LNCAP (cell line): Measurements from ENCODE around the gene SLIT3.

Experiments used
- CTCF ChIP-seq: fragments of 450-650 bp; IDR thresholded peaks from 2 replicates; pipeline ENCODE4 v1.5.1; 2017; ENCODE audit warnings: mild to moderate bottlenecking

The SLIT3 gene

GRCh38 chr5:168670881-168671575, 629.9 kb downstream of the SLIT3 start:
- TF ChIP-seq CTCF: no peak

- no peak for TF ChIP-seq CTCF
These were observed 631.1 kb downstream of the SLIT3 start for GRCh38 chr5:168669668-168670378.

GRCh38 chr5:168669156-168669555, 631.8 kb downstream of the SLIT3 start:
- no peak for TF ChIP-seq CTCF

GRCh38 chr5:168668078-168668477, 632.9 kb downstream of the SLIT3 start:
- TF ChIP-seq CTCF: no peak

GRCh38 chr5:168667301-168667840, 633.6 kb downstream of the SLIT3 start:
- TF ChIP-seq CTCF: no peak

GRCh38 chr5:168666356-168666755, 634.6 kb downstream of the SLIT3 start:
- TF ChIP-seq CTCF: no peak

- no peak for TF ChIP-seq CTCF
These were observed 637.5 kb downstream of the SLIT3 start for GRCh38 chr5:168663276-168664004.
